Activated B cell treated with CpG ODN at 0.5 μM for 24 hours (primary cell): Measurements from ENCODE around the gene CHAC1. TPM values are rescaled to one million over a fixed set of nuclear protein-coding genes. Genes with fewer than 3 reads are reported as not detected.
A peak's percentile ranks its signal among the peaks of the same experiment; 100 is the strongest.
"Not testable (repeated sequence)": the region's sequence is repeated elsewhere in the genome, so short reads cannot be mapped to it uniquely, and the experiment has no call there.

Experiments used
- ATAC-seq: fragments of 200-7000 bp; cut with Tn5 transposase; one replicate; pipeline ENCODE4 v1.10.0; 2021; ENCODE audit warnings: low read depth, mild to moderate bottlenecking, moderate library complexity
- CTCF ChIA-PET: fragments of 350-600 bp; sonication (Branson Sonifier 250); formaldehyde crosslinking; loops from one replicate; lab custom pipeline; 2021; ENCODE audit warnings: antibody characterized with exemption; lab: Charles Lee
- POLR2A ChIA-PET: fragments of 350-600 bp; sonication (Branson Sonifier 250); formaldehyde crosslinking; loops from one replicate; lab custom pipeline; 2021; ENCODE audit warnings: antibody characterized with exemption; lab: Charles Lee
- DNase-seq: peaks from one replicate; pipeline ENCODE4 v3.0.0; 2022
- H3K27ac Mint-ChIP-seq: one replicate; pipeline ENCODE4 v1.8.0; 2020; ENCODE audit warnings: mixed read lengths
- H3K27me3 Mint-ChIP-seq: one replicate; pipeline ENCODE4 v1.8.0; 2021; ENCODE audit warnings: mixed read lengths
- H3K36me3 Mint-ChIP-seq: one replicate; pipeline ENCODE4 v1.8.0; 2021; ENCODE audit warnings: low read depth, mixed read lengths
- H3K4me1 Mint-ChIP-seq: one replicate; pipeline ENCODE4 v1.8.0; 2021; ENCODE audit warnings: mixed read lengths
- H3K4me3 Mint-ChIP-seq: one replicate; pipeline ENCODE4 v1.8.0; 2020; ENCODE audit warnings: mild to moderate bottlenecking, mixed read lengths
- H3K9me3 Mint-ChIP-seq: one replicate; pipeline ENCODE4 v1.8.0; 2020; ENCODE audit warnings: mixed read lengths
- intact Hi-C: fragments of 100-400 bp; cut with micrococcal nuclease; formaldehyde crosslinking; loops from one replicate; pipeline ENCODE4 v1.15.1; 2024
- total RNA-seq: library from RNA; stranded (reverse); gene quantifications from 2 replicates; pipeline ENCODE4 v1.2.3, GENCODE V29; 2022
- TF ChIP-seq, protein P1 (sequence below): fragments of 200-600 bp; IDR thresholded peaks from one replicate; pipeline ENCODE4 v1.8.0; 2022; ENCODE audit warnings: antibody characterized with exemption, mild to moderate bottlenecking

CHAC1 gene
- total RNA-seq, 1 donor from 2014 or later = 27.3 TPM

DNA sequence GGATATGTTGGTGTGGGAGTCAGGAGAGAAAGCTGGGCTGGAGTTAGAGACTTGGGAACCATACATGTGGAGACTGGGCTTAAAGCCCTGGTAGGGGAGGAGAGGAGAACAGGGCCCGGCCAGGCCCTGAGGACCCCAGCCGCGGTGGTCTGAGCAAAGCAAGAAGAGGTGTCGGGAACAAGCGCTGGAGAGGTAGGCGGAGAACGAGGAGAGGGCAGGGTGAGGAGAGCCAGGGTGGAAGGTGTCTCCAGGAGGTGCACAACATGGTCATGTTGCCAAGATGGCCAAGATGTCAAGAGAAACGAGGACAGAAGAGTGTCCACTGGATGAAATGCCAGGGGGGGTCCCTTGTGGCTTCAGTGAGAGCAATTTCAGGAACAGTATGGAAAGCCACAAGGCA is 5.5 kb downstream of the CHAC1 start:
- ATAC-seq (no peak), DNase-seq (no peak)
- ChIA-PET POLR2A (no interaction called here), CTCF (no interaction called here)
- no peak overlapping the region for H3K27ac Mint-ChIP-seq
- TF ChIP-seq, protein P1, sequence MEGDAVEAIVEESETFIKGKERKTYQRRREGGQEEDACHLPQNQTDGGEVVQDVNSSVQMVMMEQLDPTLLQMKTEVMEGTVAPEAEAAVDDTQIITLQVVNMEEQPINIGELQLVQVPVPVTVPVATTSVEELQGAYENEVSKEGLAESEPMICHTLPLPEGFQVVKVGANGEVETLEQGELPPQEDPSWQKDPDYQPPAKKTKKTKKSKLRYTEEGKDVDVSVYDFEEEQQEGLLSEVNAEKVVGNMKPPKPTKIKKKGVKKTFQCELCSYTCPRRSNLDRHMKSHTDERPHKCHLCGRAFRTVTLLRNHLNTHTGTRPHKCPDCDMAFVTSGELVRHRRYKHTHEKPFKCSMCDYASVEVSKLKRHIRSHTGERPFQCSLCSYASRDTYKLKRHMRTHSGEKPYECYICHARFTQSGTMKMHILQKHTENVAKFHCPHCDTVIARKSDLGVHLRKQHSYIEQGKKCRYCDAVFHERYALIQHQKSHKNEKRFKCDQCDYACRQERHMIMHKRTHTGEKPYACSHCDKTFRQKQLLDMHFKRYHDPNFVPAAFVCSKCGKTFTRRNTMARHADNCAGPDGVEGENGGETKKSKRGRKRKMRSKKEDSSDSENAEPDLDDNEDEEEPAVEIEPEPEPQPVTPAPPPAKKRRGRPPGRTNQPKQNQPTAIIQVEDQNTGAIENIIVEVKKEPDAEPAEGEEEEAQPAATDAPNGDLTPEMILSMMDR = no peak
- H3K9me3 Mint-ChIP-seq = no peaks in the 10 kb centered on the region
- H3K27me3 Mint-ChIP-seq = no peaks in the 10 kb centered on the region
- H3K4me3 Mint-ChIP-seq = no peak overlapping the region
- intact Hi-C loops = no loop called here
- peaks cover 20% of the 10 kb centered on the region for H3K4me1 Mint-ChIP-seq
- H3K36me3 Mint-ChIP-seq = peaks cover 30% of the 10 kb centered on the region

DNA sequence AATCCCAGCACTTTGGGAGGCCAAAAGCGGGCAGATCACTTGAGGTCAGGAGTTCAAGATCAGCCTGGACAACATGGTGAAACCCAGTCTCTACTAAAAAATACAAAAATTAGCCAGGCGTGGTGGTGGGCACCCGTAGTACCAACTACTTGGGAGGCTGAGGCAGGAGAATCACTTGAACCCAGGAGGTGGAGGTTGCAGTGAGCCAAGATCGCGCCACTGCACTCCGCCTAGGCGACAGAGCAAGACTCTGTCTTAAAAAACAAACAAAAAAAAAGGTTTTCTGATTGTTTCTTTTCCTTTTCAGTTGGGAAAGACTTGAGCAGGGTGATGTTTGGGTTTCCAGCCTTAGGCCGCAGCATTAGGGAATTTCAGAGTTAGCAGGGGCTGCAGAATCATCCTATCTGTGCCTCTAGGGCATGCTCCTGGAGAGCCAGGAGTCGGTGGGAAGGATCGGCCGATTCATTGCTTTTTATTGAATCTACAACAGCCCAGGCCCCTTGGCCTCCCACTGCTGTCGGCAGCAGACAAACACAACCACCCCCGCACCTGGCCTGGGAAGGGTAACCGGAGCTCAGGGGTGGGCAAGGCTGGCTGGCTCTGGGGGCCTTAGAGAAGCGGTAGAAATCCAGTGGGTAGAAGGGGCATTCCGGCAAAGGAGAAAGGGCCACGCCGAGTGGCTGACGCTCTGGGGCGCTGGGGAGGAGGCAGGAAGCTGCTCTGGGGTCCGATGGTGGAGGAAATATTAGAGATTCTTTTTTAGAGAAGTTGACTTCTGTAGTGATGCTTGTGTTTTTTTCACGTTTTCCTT is 6.3 kb downstream of the CHAC1 start:
- Mint-ChIP-seq H3K36me3 (peaks cover 22% of the 10 kb centered on the region), H3K27me3 (no peaks in the 10 kb centered on the region), H3K4me1 (peaks cover 13% of the 10 kb centered on the region), H3K4me3 (peak overlapping the region; percentile 5), H3K27ac (peak overlapping the region; percentile 57), H3K9me3 (no peaks in the 10 kb centered on the region)
- POLR2A ChIA-PET = interaction anchor here (0.6 kb wide), 1 partner anchor 1020 kb away, joined by 3 read pairs; no protein-coding TSS in a partner anchor
- intact Hi-C loops = no loop called here
- TF ChIP-seq, protein P1 = no peak
- DNase-seq = no peak
- peak; percentile 64 for ATAC-seq
- CTCF ChIA-PET = no interaction called here

DNA sequence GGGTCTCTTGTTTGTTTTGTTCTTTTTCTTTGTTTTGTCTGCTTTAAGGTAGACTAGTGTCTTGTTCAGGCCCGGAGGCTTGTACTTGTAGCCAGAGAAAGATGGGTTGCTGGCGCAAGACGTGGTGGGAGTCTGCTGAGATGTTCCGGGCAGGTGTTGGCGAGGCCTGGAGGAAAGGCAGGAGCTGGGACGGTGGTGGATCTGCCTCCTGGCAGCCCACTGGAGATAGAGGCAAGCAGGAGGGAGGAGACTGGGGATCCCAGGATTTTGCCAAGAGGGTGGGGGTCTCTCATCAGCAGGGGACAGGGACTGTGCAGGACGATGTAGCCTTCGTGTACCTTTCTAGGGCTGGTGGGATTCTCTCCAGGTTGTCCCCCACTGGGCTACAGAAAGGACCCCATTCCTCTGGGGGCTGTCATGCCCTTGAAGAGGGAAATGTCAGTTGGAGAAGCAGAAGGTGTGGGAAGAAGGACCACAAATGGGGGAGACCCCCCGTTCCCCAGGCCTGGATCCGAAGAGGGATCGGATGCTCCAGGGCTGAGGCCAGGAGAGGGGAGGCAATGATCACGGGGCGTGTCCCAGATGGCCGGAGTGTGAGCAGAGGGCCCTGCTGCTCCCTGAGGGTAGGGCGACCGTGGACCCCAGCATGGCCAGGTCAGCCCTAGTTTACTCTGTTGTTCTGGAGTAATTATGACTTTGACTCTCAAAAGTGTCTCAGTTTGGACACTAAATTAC is 7.0 kb downstream of the CHAC1 start:
- TF ChIP-seq, protein P1 = no peak
- CTCF ChIA-PET = no interaction called here
- H3K9me3 Mint-ChIP-seq = no peaks in the 10 kb centered on the region
- H3K27me3 Mint-ChIP-seq = peaks cover 3% of the 10 kb centered on the region
- DNase-seq = no peak
- peaks cover 15% of the 10 kb centered on the region for H3K36me3 Mint-ChIP-seq
- intact Hi-C loops = no loop called here
- POLR2A ChIA-PET = no interaction called here
- H3K4me1 Mint-ChIP-seq = peaks cover 11% of the 10 kb centered on the region
- no peak for ATAC-seq
- H3K4me3 Mint-ChIP-seq = no peak overlapping the region
- H3K27ac Mint-ChIP-seq = peak overlapping the region; percentile 57

DNA sequence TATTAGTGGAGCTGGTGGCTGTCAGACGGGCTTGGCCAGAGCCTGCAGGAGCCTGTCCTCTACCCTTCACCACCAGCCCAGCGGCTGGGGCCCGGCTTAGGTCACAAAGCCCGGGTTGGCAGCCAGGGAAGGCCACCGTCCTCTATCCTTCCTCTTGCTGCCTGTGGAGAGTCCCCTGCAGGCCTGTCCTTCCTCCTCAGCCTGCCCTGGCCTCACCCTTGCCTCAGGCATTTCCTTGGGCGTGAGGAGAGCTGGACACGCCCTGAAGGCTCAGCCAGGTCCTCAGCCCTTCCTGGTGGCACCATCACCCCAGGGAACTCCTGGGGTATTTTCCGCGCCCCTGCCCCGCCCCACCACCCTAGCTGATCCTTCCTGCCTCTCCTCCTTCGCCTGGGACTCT is 7.7 kb downstream of the CHAC1 start:
- CTCF ChIA-PET = no interaction called here
- H3K4me3 Mint-ChIP-seq = no peak overlapping the region
- ATAC-seq = no peak
- no peak overlapping the region for H3K27ac Mint-ChIP-seq
- POLR2A ChIA-PET = no interaction called here
- no peak for DNase-seq
- H3K36me3 Mint-ChIP-seq = peaks cover 10% of the 10 kb centered on the region
- H3K4me1 Mint-ChIP-seq = peaks cover 11% of the 10 kb centered on the region
- H3K27me3 Mint-ChIP-seq = peaks cover 3% of the 10 kb centered on the region
- TF ChIP-seq, protein P1 = no peak
- H3K9me3 Mint-ChIP-seq = no peaks in the 10 kb centered on the region
- intact Hi-C loops = no loop called here

DNA sequence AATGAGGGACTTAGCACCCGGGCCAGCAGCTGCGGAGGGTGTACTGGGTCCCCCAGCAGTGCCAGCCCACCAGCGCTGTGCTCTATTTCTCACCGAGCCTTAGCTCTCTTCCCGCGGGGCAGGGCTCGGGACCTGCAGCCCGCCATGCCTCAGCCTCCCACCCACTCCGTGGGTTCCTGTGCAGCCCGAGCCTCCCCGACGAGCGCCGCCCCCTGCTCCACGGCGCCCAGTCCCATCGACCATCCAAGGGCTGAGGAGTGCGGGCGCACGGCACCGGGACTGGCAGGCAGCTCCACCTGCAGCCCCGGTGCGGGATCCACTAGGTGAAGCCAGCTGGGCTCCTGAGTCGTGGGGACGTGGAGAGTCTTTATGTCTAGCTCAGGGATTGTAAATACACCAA is 8.5 kb downstream of the CHAC1 start:
- H3K9me3 Mint-ChIP-seq, intact Hi-C loops, CTCF ChIA-PET, H3K27me3 Mint-ChIP-seq, ATAC-seq, H3K4me3 Mint-ChIP-seq, DNase-seq, H3K27ac Mint-ChIP-seq, H3K36me3 Mint-ChIP-seq: not testable (repeated sequence)
- POLR2A ChIA-PET = interaction anchor here (0.7 to 1.2 kb wide), 2 partner anchors 13 to 314 kb away, joined by 3 read pairs; no protein-coding TSS in a partner anchor
- peaks cover 11% of the 10 kb centered on the region for H3K4me1 Mint-ChIP-seq

DNA sequence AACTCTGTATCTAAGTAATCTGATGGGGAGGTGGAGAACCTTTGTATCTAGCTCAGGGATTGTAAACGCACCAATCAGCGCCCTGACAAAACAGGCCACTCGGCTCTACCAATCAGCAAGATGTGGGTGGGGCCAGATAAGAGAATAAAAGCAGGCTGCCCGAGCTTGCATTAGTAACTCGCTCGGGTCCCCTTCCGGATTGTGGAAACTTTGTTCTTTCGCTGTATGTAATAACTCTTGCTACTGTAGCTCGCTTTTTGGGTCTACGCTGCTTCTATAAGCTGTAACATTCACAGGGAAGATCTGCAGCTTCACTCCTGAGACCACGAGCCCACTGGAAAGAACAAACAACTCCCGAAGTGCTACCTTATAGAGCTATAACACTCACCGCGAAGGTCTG is 9.0 kb downstream of the CHAC1 start:
- H3K4me3 Mint-ChIP-seq, H3K9me3 Mint-ChIP-seq, CTCF ChIA-PET, H3K36me3 Mint-ChIP-seq, intact Hi-C loops, DNase-seq, H3K27ac Mint-ChIP-seq, H3K27me3 Mint-ChIP-seq, ATAC-seq: not testable (repeated sequence)
- POLR2A ChIA-PET = interaction anchor here (1.2 kb wide), 1 partner anchor 12 kb away, joined by 3 read pairs; no protein-coding TSS in a partner anchor
- peaks cover 11% of the 10 kb centered on the region for H3K4me1 Mint-ChIP-seq
